HG02981 (cell line): Measurements from ENCODE around the gene TTC9.

Experiments
- ATAC-seq: cut with Tn5 transposase; IDR thresholded peaks from one replicate; pipeline ENCODE4 v1.9.1; 2021; ENCODE audit warnings: mild to moderate bottlenecking, moderate library complexity; ENCODE audit not compliant: unreplicated experiment

TTC9 gene

DNA sequence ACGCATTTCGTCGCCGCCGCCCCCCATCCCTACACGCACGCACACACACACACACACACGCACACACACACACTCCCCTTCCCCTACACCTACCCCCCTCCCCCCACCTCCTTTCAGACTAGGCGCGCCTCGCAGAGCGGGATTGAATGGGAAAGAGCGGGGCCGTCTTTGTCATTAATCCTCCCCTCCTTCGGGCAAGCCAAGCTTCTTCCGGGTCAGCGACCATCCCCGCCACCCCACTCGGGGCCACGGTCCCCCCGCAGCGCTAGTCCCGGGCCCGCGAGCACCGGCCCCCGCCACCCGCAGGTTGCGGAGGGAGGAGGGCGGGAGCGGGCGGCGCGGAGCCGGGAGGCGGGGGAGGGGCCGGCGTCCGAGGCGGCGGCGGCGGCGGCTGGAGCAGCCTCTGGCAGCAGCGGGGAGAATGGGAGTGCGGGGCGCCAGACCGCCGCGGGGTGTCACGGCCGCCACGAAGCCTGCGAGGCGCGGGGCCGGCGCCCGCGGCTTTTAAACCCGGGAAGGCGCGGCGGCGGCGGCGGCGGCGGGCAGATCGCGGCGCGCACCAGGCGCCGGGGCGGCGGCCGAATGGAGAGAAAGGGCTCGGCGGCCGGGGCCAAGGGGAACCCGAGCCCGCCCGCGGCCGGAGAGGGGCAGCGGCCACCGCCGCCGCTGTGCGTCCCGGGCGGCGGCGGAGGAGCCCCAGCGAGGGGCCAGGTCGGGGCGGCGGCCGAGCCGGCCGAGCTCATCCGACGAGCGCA is at the start of gene TTC9:
TSS of gene TTC9 (plus strand) at position 369 of the 755 bp plus-strand sequence. CDS start at position 583, 214 bp downstream.
- ATAC-seq: no peak

DNA sequence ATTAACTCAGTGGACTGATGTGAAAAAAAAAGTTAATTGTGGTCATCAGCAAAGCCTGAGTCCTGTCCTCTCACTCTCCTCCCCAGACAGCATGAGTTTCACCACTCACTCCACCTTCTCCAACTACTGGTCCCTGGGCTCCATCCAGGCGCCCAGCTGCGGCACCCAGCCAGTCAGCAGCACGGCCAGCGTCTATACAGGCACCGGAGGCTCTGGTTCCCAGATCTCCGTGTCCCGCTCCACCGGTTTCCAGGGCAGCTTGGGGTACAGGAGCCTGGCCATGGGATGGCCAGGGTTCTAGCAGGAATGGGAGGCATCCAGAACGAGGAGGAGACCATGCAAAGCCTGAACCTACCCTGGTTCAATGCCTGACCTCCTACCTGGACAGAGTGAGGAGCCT is 47.3 kb upstream of the TTC9 start:
- no peak for ATAC-seq

DNA sequence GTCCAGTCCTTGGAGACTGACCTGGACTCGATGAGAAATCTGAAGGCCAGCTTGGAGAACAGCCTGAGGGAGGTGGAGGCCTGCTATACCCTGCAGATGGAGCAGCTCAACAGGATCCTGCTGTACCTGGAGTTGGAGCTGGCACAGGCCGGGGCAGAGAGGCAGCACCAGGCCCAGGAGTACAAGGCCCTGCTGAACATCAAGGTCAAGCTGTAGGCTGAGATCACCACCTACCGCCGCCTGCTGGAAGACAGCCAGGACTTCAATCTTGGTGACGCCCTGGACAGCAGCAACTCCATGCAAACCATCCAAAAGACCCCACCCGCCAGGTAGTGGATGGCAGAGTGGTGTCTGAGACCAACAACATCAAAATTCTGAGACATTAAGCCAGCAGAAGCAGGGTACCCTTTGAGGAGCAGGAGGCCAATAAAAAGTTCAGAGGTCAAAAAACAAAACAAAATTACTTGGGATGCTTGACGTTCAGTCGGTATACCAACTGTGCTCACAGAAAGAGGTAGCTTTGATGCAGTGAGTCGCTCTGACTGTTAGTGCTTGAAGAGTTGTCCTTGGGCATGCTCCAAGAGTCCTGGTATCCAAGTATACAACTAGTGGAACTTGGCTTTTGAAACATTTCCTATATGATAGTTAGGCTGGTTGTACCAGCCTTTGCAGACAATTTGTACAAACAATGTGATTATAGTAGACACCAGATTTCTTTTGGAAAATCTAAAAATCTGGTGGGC is 46.1 kb upstream of the TTC9 start:
- no peak for ATAC-seq

DNA sequence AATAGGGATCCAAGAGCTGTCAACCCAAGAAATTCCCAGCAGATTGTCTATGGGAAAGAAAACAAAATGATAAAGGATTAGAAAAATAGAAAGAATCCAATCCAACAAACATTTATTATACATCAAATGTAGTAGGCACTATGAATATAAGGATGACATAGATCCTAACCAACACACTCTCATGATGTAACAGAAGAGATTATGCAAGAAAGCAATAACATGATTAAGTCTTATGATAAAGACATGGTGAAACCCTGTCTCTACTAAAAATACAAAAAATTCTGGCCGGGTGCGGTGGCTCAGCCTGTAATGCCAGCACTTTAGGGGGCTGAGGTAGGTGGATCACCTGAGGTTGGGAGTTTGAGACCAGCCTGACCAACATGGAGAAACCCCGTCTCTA is 44.0 kb upstream of the TTC9 start:
- ATAC-seq: no peak

DNA sequence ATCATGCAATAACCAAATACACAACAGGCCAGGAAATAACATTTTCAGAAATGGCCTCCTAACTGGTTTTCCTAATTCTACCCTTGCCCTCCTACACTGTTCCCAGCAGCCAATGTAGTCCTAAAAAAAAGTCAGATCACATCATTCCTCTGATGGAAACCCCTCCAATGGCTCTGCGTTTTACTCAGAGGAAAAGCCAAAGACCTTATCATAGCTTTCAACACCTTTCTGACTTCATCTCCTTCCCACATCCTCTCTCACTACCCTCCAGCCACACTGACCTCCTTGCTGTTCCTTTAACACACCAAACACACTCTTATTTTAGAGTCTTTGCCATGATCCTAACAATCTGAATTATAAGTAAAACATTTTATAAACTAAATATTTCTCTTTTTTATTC is 42.4 kb upstream of the TTC9 start:
- ATAC-seq: no peak

DNA sequence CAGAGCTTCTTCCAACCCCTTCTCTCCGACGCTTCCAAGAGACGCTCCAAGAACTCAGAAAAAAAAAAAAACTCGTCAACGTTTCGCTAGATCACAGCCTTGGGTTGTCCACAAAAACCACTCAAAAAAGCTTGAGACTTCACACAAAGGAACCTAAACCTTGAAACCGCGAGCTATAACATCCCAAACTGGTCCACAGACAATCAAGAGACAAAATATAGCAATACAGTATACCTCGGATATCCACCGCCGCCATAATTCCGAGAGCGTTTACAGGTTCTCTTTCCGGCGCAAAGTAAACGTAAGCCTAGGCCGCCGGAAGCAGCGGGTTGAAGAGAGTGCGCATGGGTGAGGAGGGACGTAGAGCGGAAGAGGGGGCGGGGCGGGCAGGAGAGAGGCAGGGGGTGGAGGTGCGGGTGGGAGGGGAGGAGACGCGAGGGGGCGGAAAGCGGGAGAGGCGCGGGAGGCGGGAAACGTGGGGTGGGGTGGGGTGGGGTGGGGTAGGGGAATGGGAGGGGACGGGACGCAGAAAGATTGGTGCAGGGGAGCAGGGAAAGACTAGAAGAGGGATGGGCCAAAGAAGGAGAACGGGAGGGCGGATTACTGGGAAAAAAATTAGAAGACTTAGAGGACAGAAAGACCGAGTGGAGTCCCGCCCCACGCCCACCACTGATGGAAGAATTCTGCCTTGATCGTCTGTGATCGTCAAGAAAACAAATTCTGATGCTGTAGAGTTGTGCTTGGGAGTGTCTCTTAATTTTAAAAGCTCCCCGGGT is 41.1 kb upstream of the TTC9 start, which contains the start of gene MED6:
TSS of gene MED6 (minus strand) at position 274 of the 776 bp plus-strand sequence. CDS start at position 256, 18 bp downstream.
- ATAC-seq: peak; percentile 86

DNA sequence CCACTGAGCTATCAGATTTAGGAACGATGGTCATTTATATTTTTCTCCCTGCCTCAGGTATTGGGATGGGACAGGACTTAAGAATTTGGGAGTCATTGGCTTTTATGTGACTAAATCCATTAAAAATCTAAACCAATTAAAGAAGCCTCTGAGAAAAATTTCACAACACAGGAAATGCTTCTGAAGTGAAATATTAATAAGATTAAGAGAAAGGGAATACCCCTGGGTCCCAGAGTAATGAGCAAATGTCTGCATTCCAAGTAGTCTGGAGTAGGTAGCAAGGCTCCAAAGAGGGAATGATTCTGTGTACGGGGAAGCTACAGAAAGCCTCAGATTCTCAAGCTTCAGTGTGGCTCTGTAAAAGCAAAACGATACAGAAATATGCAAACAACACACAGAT is 40.6 kb upstream of the TTC9 start:
- no peak for ATAC-seq

DNA sequence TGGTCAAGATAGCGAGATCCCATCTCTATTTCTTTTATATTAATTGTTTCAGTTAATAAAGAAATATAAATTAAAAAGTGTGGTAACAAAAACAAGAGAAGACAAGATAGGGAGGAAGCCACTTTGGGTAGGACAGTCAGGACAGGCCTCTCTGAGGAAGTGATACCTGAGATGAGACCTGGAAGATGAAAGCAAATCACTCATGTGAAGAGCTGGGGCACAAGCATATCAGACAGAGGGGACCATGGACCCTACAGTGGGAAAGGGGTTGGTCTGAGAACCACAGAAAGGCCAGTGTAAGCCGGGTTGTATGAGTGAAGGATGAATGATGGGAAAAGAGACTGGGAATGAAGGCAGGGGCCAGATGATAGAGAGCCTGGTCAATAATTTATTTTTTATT is 39.5 kb upstream of the TTC9 start:
- ATAC-seq: no peak

DNA sequence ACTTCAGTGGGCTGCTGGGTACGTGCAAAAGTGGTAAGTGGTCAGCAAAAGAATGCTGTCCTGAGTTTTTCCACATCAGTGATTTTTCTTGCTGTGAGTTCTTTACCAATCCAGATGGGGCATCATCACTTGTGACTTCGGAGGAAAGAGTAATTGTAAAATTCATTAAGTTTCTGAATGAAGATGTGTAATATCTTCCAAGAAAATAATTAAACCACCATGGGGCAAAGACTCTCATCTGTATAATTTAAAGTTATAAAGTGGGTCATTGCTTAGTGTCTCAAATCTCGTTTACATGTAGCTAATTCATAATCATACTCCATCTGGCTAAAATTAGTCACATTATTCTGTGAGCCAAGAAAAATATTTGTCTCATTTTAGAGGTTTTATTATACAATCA is 30.5 kb upstream of the TTC9 start:
- ATAC-seq: no peak

DNA sequence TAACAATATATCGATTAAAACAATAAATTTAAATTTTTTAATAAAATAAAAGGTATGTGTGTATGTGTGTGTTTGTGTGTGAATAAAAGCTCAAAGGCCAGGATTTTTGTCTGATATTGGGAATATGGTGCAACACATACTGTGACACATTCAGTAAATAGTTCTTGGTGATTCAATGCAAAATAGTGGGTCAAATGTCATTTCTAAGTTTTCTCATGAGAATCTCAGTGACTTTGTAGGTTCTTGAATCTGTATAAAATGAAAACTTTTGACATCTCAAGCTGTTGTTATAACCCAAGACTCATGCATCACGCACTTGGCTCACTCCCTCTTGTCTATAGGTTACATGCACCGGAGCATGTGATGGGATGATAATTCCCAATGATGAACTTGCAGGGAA is 25.1 kb upstream of the TTC9 start:
- no peak for ATAC-seq

DNA sequence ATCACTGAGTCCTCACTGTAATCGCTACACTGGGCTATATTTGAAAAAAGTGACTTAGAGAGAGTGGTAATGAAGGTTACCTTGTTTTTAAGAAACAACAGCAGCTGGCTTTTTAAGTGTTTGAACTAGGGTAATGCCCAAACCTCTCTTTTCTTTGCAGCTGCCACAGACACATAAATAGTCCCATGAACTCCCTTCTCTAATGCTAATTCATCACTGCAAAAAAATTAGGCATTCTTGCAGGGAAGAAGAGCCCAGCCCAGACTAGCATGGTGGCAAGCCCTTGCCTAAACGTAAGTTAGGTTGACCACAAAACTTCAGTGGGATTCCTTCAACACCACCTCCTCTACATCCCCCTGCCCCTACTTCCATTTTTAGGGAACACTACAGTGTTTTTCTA is 23.4 kb upstream of the TTC9 start:
- no peak for ATAC-seq

DNA sequence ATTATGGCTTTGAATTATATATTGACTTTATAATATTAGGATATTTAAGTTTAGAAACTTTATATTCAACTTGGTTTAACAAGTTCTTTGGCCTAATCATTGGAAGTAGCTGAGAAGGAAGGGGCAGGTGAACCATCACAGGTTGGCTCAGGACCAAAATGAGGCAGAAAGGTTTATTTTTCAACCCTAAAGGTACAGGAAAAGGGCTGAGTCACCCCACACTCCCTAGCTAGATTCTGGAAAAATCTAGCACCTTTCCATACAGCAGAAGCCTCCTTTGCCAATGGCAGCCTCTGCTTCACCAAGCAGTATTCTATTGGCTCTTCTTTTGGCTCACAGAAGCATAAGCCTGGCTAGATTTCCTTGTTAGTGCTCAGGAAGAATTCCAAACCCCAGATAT is 22.0 kb upstream of the TTC9 start:
- ATAC-seq: no peak

DNA sequence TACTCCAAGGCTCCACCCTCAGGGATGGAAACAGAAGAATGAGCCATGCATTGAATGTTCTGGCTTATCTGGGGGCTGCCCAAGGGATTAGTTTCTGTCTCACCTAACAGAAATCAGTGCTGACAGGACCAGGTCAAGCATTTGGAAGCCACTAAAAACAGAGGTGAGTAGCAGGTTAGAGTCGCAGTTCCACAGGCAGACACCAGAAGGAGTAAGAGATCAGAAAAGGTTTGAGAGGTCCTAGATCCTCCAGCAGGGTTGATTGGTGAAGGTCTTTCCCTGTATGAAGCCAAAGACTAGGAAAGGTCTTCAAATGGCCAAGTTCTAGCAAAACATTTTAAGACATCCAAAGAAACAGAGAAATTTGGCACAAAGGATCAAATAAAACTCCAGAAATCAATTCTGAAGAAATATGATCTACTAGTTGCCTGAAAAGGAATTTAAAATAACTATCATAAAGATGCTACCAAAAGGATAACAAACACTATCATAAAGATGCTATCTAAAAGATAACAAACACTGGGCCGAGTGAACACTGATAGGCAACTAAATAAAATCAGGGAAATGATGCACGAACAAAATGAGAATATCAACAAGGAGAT is 19.5 kb upstream of the TTC9 start:
- peak; percentile 53 for ATAC-seq

DNA sequence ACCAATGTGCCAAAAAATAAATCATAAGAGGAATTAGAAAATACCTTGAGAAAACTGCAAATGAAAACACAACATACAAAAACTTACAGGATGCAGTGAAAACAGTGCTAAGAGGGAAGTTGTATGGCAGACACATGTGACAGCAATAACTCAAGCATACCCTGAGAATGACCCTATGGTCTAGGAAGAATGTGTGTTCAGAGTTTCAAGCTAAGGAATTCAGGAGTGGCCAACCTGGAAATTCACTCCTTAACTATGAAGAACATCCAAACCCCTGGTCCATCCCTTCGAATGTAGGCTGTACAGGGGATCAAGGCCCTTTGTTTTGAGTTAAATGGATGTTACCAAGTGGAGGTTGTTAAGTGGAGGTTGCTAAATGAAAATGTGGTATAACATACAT is 16.7 kb upstream of the TTC9 start:
- no peak for ATAC-seq

DNA sequence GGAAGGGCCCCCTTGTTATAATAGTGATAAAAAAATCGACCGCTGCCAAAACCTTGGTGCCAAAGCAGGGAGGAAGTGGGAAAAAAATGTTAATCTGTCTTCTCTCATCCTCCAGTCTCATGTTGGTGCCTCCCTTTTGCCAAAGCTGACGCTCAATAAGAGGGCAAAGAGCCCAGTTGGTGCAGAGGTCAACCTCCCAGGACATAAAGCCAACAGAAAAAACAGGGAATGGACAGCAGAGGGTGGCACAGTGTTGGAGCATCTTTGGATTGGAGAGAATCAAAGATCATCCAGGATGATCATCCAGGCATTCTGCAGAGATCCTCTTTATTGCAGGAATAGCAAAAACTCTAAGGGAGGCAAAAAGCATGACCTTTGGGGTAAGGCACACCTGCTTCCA is 9.8 kb upstream of the TTC9 start:
- no peak for ATAC-seq

DNA sequence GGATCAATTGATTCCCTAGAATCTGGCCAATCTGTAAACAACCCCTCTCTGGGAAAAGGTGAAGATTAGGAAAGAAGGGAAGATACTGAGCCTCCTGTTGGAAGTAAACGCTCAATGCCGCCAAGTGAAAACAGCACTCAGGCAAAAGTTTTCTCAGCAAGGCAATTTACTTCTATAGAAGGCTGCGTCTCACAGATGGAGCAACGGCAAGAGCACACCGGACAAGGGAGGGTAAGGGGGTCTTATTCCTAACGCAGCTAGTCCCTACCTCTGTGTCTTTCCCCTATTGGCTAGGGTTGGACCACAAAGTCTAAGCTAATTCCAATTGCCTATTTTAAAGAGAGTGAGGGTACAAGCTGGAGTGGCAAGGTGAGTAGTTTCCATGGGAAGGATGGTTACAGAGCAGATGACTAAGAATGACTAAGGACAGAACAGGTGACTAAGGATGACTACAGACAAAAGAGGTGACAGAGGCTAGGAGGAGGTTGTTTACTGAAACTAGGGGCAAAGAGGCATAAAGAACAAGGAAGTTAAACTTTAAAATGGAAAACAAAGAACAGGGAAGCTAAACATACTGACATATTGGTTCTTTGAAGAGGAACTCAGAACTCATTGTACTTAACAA is 5.6 kb upstream of the TTC9 start:
- no peak for ATAC-seq

DNA sequence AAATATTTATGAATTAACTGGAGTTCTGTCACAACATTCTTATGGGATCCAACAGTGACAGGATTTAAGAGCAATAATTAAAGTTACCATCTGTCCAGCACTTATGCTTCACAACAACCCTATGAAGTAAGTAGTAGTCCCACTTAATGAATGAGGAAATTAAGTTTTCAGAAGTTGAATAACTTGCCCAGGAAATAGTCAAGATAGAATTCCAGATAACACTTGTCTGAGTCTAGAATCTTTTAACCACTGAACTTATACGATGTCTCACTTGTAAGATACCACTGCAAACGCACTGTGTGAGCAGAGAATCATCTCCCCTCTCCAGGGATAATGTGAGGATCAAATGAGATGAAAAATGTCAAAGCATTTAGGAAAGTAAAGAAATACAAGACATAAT is 3.3 kb upstream of the TTC9 start:
- ATAC-seq: no peak

DNA sequence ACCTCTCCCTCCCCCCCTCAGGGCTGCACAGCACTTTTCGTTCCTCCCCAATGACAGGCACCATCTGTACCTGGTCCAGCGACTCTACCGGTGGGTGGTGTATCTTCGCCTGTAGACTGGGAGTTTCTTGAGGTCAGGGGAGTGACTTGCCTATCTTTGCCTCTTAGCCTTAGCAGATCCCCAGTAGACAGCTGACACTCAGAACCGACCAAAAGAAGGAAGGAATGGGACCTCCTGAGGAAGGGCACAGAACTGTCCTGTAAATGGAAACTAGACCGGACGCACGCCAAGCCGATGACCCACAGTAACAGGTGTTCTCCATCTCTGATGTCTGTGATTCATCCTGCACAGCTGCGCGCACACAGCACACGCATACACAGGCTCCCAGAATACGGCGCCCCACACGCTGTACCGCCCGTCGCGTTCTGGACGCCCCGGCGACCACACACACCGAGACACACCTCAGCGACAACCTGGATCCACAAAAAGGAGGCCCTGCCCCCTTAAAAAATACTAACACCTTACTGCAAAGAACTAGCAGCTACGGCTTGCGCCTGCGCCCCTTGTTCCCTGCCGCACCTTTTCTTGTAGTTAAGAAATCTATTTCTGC is 673 bp upstream of the TTC9 start:
- ATAC-seq: peak; percentile 65

DNA sequence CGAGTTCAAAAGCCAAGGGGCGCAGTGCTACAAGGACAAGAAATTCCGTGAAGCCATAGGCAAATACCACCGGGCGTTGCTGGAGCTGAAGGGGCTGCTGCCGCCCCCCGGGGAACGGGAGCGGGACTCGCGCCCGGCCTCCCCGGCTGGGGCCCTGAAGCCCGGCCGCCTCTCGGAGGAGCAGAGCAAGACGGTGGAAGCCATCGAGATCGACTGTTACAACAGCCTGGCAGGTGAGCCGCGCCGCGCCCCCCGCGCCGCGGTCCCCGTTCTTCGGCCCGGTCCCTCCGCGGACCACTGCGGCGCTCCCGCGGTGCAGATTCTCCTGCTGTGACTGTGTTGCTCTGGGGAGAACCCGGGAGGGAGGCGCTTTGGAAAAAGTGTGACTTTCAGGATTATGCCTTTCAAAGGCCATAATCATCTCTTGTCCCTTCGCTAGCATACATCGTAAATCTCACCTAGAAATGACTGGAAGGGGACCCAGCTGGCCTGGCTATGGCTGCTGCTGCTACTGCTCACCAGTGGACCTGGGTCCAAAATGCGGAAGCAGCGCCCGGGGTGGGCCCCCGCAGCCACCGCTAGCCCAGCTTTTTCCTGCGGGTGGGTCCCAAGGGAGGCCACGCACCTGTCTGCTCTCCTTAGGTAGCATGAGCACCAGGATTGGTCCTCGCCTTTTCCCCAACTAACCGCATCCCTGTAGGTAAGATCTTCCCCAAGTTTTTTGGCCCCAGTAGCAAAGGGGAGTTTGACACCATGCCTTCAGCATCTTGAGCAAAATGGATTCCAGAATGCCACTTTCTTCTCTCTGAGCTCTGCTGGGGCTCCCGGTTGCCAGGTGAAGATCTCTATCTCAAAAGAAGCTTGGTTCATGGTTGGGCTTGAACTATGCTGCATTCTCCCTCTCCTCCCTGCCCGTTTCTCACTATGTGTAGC is 853 bp downstream of the TTC9 start:
- peak; percentile 34 for ATAC-seq
